ENCODE measurements around the gene PPRC1.

The PPRC1 gene

GRCh38 chr10:102195296-102195870, 62.5 kb downstream of the PPRC1 start:
- DNase-seq = peak; percentile 6

GRCh38 chr10:102196893-102197292, 64.1 kb downstream of the PPRC1 start:
- DNase-seq = no peak

- no peak for DNase-seq
Observed at GRCh38 chr10:102198027-102198426, 65.2 kb downstream of the PPRC1 start.

All from fibroblast of skin of abdomen (primary cell).